GM21360 (cell line): ENCODE measurements around the gene CDC26.
A peak's percentile ranks its signal among the peaks of the same experiment; 100 is the strongest.

Experiments used
- ATAC-seq: cut with Tn5 transposase; IDR thresholded peaks from one replicate; pipeline ENCODE4 v1.9.1; 2021; ENCODE audit warnings: mild to moderate bottlenecking, moderate library complexity; ENCODE audit not compliant: unreplicated experiment

Gene CDC26

DNA sequence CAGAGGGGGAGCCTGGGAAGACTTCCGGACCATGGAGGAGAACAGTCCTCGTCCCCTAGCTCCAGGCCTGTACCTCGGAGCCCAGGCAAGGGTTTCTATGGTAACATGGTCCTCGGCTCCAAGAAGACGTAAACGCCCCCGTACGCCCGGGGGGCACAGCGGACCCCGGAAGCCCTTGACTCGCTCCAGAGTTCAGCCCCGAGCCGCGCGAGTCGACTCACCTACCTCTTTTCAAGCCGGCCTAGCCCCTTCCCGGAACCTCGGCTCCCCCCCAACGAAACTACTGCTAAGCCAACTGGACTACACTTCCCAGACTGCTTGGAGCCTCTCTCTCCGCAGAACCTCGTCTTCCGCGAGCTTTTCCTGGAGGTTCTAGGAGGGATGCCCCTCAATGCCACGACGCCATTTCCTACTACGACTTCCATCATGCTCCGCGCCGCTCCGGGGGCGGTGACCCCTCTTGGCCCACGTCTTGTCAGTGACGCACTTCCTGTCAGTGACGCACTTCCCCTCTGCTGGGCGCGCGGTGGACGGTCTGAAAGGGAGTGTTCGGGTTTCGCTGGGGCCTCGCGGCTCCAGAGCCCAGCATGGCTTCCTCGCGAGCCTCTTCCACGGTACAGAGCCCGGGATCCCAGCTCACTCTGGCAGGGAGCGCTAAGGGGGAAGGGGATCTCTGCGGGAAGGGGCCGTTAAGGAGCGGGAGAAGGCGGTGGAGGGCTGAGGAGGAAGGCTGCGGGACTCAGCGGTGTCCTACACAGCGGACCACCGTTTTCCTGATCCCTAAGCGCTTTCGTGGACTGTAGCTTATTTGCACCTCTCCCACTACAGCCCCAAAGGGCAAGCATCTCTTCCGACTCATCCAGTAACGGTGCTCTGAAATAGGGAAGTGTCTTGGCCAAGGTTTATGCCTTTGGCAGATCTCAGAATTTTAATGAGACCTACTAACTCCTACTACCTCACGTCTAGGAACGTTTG is at the start of gene CDC26, which contains the start of gene PRPF4:
Gene CDC26, minus strand, starts transcription at position 416 of the 975 bp plus-strand sequence. CDS start 3,065 bp downstream, outside the sequence.
Gene PRPF4, plus strand, starts transcription at position 502 of the 975 bp plus-strand sequence. Its CDS starts 86 bp downstream, at position 588.
- peak; percentile 94 for ATAC-seq

DNA sequence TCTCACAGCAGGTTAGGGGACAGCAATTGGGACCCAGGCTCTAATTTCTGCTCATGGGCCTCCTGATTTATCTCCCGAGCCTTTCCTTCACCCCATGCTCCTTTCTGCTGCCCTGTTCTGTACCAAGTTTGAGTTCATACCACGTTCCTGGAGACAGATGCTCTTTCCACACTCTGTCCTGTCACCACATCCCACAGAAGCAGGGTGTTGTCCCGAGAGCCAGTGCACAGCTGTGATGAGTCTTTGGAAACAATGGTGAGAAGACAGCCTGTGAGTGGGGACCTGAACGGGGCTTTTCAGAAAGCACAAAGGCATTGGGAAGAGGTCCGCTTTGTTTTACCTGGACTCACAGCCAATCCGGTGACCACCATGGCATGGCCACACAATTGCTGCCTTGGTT is 47.3 kb upstream of the CDC26 start:
- ATAC-seq: no peak

DNA sequence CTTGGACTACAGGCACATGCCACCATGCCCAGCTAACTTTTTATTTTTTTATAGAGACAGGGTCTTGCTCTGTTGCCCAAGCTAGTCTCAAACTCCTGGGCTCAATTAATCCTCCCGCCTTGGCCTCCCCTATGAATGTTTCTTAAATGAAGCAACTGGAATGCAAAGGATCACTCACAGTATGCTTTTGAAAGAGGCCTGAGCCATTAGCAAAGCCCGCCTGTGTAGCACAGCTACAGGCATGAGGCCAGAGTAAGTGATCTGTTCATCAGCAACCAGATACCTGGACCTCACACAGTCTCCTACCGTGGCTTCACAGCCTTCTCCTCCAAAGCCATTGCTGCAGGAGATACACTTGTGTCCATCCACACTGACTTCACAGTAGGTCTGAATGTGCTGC is 44.7 kb upstream of the CDC26 start:
- ATAC-seq: no peak

DNA sequence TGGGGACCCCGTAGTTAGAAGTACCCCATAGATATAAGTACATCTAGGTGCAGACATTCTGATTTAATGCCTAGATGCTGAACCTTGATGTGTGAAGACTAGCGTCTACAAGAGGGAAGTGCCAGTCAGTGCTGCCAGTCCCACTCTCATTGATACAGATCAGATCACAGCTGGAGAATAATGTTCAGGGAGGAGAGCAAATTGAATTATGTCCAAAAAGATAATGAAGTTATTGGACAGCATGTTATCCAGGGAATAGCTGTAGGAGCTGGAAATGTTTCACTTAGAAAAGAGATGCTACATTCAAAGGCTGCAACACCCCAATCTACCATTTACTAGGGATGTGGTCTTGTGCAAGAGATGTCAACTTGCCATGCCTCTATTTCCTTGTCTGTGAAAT is 43.7 kb upstream of the CDC26 start:
- no peak for ATAC-seq

DNA sequence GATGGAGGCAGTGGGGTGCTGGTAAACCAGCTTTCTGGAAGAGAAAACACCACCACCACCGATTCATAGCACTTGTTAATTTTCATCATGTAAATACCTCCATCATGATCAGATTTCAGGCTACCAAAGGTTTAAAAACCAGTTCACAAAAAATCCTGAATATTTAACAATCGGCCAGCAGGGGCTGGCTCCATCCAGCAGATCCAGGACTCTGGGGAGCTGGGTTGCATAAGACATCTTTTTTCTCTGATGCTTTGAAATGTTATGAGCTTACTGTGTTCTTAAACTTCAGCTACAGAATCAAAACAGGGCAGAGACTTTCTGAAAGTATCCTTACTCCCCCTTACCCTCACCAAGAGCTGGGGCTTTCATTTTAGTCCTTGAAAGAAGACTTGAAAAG is 42.4 kb upstream of the CDC26 start:
- ATAC-seq: no peak

DNA sequence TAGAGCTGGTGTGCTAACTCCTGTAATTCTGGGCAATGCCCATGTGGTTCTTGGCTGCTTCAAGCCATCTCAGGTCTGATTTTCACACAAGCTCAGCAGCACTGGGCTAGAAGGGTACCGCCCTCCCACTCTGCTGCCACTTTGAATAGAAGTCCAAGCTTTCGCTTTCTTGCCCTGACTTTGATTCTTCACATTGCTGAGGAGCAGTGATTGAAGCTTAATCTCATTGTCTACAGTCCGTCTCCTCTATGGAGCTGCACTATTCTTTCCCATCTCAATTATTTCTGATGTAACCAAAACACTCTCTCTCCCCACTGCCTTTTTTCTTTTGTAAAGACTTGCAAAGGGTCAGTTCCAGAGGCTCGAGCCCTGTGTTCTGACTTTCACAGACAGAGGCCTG is 40.7 kb upstream of the CDC26 start:
- ATAC-seq: no peak

DNA sequence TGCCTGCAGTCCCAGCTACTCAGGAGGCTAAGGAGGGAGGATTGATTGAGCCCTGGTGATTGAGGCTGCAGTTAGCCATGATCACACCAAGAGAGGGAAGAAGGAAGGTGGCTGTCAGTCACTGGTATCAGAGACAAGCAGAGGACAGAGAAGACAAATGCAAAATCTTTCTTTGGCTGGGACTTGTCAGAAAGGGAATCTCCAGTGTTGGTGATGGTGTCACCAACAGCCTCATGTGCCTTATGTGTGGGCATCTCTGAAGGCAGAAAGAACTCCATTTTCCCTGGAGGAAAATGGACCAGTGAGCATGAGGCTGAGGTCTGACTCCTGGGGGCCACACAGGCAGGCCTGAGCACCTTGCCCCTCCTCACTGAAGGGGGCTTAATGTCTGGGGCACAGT is 39.9 kb upstream of the CDC26 start:
- ATAC-seq: no peak

DNA sequence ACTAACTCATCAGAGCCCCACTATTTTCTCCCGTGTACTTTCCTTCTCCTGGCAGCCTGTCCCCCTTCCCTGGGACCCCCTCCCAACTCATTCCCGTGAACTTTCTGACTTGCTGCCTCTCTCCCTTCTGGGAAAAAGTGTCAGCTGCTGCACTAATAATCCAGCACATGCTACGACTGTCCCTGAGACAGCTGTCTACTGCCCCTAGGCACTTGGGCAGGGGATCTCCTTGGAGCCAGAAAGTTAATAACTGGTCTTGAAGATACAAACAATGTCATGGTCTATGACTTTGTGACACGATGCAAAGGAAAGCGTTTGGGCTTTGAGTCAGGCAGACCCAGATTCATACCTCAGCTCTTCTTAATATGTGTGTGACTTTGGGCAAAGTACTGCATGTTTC is 37.9 kb upstream of the CDC26 start:
- ATAC-seq: no peak

DNA sequence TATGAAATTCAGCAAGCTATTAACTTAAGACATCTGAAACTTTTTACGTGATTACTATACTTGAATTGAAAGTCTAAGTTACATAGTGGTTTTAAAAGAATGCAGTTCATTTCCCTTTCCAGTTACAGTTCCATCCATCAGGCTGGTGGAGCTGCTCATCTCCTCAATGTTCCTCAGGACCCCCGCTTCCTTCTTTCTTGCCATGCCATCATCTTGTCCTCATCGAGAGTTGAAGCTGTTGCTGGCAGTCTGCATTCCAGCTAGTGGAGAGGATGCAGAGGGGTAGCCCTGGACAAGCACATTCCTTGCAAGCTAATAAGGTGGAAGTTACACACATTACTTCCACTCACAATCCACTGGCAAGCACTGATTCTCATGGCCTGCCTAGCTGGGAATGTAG is 36.6 kb upstream of the CDC26 start:
- no peak for ATAC-seq

DNA sequence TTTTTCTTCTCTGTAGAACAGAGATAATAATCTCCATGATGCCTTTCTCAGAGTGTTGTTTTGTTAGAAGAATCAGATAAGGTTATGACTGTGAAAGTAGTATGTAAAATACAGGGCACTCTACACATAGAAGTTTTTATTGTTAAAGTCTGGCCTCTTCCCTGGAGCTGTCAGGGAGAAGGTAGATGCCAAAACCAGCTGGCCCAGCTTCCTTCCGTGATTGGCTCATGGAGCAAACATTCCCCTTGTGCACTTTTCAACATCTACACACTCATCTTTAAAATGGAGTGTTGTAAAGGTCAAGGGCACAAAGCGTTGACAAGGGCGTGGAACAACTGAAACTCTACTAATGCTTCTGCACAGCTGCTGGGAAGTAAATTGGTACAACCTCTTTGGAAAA is 35.2 kb upstream of the CDC26 start:
- ATAC-seq: no peak

DNA sequence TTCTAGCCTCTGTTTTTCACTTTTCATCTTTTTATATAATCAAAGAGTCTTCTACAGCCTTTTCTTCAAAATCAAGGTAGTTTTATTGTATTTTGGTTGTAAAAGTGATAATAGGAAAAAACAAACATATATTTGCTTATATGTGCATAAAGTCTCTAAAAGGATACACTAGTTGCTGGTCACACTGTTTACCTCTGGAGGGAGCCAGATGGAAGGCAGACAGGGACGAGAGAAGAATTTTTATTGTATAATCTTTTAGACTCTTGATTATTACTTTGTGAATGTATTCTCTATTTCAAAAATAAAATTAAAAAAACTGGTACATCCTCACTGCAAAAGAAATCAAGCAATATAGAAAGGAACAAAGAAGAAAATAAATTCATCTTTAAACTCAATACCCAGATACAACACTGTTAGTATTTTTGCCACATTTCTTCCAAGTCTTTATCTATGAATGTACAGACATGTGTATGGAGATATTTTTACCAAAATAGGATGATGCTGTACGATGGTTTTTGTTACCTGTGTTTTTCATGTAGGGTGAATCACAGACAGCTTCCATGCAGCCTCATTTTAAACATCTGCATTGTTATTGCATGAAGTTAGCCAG is 33.9 kb upstream of the CDC26 start:
- ATAC-seq: no peak

DNA sequence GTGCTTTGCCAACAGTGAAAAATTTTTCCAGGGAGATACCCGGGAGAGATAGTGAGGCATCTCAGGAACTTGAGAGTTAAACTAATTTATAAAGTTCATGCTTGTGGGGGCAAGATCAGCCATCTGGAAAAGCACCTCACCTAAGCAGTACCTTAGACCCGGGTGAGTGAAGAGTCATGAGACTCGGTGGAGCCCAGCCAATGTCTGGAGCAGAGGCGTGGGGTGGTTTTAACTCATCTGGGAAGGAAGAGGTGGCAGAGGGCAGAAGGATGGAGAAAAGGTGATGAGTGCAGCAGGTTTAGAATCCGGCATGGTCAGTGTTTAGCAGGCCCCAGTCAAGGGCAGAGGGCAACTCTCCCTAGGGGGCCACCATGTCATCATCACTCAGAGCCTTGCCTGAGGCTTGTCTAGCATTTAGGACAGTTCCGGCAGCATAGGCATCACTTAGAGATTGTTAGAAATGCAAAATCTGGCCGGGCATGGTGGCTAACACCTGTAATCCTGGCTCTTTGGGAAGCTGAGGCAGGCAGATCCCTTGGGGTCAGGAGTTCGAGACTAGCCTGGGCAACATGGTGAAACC is 32.1 kb upstream of the CDC26 start:
- no peak for ATAC-seq

DNA sequence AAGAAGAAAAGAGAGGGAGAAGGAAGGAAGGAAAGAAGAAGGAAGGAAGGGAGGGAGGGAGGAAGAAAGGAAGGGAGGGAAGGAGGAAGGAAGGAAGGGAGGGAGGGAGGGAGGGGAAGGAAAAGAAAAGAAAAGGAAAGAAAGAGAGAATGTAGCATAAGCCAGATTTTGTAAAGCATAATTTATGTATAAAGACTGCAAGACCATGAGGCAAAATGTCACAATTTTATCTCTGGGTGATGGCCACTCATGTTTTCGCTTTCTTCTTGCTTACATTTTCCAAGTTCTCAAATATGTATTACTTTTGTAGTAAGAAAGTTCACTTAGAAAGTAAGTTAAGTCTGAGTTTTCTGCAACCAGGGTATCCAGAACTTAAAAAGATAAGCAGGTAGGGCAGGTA is 31.2 kb upstream of the CDC26 start:
- ATAC-seq: no peak

DNA sequence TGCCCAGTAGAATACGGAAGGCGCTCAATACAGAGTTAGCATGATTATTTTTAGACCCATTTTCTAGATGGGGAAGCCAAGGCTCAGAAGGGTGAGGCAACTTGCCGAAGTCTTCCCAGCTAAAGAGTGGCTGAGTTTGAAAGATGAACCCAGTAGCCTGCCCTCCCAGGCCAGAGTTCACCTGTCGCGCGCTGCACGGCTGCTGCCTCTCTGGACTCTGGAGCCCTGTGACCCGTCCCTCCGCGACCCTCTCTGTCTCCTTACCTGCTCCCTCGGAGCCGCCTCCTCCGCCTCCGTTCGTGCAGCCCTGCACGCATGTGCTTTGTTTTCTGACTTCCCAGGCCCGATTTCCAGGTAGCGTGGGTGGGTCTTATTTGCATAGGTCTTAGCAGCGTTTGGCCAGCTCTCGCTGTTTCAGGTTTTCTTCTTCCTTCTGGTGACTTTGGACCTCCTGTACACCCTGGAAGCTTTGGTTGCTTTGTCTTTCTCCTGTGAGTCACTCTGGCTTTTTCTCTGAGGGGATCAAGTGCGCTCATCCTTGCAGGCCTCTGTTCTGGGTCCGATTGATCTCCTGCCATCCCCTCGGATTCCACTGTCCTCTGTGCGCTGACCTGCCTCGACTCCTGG is 27.5 kb upstream of the CDC26 start, which contains the start of gene RNF183:
Gene RNF183, minus strand, starts transcription at position 585 of the 627 bp plus-strand sequence. CDS start 5,192 bp downstream, outside the sequence.
- no peak for ATAC-seq

DNA sequence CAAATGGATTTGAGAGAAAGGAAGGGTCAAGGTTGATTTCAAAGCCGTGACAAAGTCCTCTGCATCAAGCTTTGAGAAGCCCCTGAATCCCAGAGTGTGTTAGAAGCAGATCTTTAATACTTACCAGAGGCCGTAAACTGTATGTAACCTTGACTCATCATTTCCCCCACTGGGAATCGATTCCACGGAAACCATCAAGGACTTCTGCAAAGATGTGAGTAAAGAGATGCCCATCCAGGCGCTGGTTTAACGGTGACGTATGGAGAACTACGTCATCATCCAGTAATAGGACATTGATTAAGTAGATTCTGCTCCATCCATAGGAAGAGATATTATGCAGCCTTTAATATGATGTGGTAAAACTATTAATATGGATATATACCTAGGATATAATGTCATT is 26.2 kb upstream of the CDC26 start:
- no peak for ATAC-seq

DNA sequence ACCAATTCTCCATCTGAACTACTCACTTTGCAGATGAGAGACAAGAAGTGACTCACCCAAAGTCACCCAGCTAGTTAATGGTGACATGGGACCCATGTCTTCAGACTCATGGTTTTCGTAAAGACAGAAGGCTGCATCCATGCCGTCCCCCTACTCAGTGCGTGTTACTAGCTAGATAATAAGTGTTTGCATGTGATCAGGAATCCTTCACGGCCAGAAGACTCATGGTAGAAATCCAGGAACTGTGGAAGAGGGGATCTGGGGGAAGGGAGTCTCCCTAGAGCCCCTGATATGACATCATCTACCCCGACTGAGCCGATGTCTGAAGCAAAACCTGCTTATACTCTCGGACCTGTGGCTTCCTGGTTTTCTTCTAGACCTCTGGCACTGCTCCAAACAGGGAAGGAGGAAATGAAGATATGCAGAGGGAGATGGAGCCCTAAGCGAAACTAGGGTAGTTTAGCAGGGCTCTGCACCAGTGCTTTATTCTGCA is 24.5 kb upstream of the CDC26 start:
- ATAC-seq: no peak

DNA sequence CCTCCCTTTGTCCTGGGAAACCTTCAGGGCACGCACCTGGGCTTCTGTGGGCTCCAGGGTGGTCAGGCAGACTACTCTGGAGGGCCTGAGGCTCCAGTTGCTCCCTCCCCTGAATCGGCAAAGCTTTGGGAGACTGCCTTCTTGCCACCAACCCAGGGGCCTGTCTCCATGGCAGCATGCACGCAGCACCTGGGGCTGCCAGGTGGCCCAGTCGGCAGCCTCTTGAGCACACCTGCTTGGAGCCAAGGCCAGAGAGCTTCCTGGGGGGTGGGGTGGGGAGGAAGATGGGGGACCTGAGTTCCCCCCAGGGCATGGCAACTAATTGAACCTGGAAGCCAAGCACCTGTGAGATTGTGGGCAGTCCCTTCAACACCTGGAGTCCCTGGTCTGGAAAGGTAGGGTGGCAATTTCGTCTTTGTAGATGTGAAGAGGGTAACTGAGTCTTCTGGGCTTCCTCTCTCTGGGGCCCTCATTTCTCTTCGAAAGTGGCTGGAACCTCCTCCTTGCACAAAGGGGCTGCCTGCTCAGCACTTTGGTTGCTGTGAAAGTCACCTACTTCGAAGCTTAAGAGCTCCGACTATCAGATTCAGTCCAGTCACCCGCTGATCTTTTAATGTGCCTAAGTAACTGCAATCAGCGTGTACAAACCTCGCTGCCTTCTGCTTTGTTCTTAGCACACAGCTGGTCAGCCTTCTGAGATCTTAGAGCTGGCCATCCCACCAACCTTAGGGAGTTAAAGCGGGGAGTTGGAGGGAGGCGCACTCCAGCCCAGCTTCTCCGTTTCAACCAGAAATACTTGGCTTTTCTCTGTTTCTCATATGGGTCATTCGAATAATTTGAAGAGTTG is 23.8 kb upstream of the CDC26 start:
- ATAC-seq: no peak

DNA sequence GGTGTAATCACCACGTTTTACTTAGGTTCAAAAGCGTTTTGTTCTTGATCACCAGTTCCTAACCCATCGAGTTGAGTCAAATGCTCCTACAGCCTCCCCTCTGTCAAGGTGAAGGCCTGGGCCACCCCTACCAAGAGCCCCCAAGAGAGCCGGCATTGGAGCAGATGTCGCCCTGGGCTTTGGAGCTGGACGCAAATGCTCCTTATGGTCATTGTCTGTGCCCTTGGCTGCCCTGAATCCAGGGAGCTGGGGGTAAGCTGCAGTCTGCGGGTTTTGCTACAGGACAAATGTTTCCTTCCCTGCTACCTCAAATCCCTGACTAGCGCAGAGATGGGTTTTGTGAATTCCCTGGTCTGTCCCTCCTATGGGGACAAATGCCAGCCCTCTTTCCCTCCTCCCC is 22.9 kb upstream of the CDC26 start:
- no peak for ATAC-seq

DNA sequence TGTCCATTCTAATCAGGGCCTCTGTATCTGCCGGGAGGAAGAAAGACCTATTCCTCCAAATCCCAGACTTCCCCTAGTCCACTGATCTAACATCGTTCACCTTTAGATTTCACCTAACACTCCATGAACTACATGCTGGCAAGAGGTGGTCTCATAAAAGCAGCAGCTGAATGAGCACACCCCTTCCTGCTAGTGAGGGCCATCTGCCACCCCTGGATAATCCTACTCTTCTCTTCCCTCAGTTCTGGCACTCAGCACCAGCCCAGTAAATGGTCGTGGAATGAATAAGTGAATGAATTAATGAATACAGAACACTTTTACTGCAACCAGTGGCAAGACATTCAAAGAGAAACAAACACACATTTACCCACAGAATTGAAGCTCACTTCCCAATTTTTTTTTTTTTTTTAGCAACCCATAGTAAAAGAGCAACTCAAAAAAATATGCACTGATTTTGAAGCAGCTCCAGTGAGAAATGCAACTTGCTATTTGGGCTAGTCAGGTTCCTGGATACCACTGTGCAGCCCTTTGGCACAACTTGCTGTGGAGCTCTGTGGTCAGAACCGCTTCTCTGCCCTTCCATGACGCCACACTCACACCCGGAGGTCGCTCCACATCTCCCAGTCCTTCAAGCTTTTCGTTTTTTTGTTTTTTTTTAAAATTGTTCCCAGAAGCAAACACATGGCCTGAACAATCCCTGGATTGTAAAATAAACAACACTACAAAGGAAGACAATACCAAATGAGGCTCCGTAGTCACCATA is 21.6 kb upstream of the CDC26 start:
- ATAC-seq: no peak
